Astrocyte (in vitro differentiated cells and primary cell): Measurements from ENCODE around the gene SYNPO2. TPM values are rescaled to one million over a fixed set of nuclear protein-coding genes. Genes with fewer than 3 reads are reported as not detected.

Source experiments
- DNase-seq: peaks from one replicate; pipeline ENCODE4 v3.0.0-alpha.2; 2010; ENCODE audit warnings: low read depth
- FAIRE-seq: peaks from 2 replicates; lab custom pipeline; 2011; peaks lifted over from hg19 to GRCh38; lab: Jason Lieb, UNC
- H2AFZ ChIP-seq: 2 replicates; pipeline ENCODE4 v1.6.0; 2012; ENCODE audit warnings: low read depth, low read length, inconsistent platforms
- H3K27ac ChIP-seq: 2 replicates; pipeline ENCODE4 v1.5.1; 2011; ENCODE audit warnings: low read depth, low read length, inconsistent platforms
- H3K27me3 ChIP-seq: 2 replicates; pipeline ENCODE4 v1.6.0; 2011; ENCODE audit warnings: low read length, inconsistent platforms; ENCODE audit not compliant: insufficient read depth
- H3K36me3 ChIP-seq: 2 replicates; pipeline ENCODE4 v1.5.1; 2011; ENCODE audit warnings: low read length, inconsistent platforms; ENCODE audit not compliant: insufficient read depth
- H3K4me1 ChIP-seq: 2 replicates; pipeline ENCODE4 v1.5.1; 2011; ENCODE audit warnings: low read length, inconsistent platforms; ENCODE audit not compliant: insufficient read depth
- H3K4me2 ChIP-seq: 2 replicates; pipeline ENCODE4 v1.6.0; 2012; ENCODE audit warnings: low read length, inconsistent platforms
- H3K4me3 ChIP-seq: 2 replicates; pipeline ENCODE4 v1.5.1; 2011; ENCODE audit warnings: low read depth, mild to moderate bottlenecking, low read length, inconsistent platforms; ENCODE audit not compliant: insufficient read depth
- H3K79me2 ChIP-seq: 2 replicates; pipeline ENCODE4 v1.6.0; 2012; ENCODE audit warnings: mild to moderate bottlenecking, low read length, inconsistent platforms; ENCODE audit not compliant: insufficient read depth
- H3K9ac ChIP-seq: 2 replicates; pipeline ENCODE4 v1.6.0; 2012; ENCODE audit warnings: mild to moderate bottlenecking, low read length, inconsistent platforms
- H3K9me3 ChIP-seq: 2 replicates; pipeline ENCODE4 v1.5.1; 2012; ENCODE audit warnings: low read depth, mild to moderate bottlenecking, low read length, inconsistent platforms; ENCODE audit not compliant: insufficient read depth
- H4K20me1 ChIP-seq: 2 replicates; pipeline ENCODE4 v1.6.0; 2012; ENCODE audit warnings: low read length, inconsistent platforms; ENCODE audit not compliant: insufficient read depth
- H3K27ac Mint-ChIP-seq: one replicate; pipeline ENCODE4 v1.8.0; 2021; ENCODE audit warnings: mild to moderate bottlenecking, mixed read lengths; ENCODE audit not compliant: unreplicated experiment
- H3K27me3 Mint-ChIP-seq: one replicate; pipeline ENCODE4 v1.8.0; 2021; ENCODE audit warnings: low read depth, mixed read lengths; ENCODE audit not compliant: unreplicated experiment
- H3K36me3 Mint-ChIP-seq: one replicate; pipeline ENCODE4 v1.8.0; 2021; ENCODE audit warnings: low read depth, mixed read lengths; ENCODE audit not compliant: unreplicated experiment
- H3K4me1 Mint-ChIP-seq: one replicate; pipeline ENCODE4 v1.8.0; 2021; ENCODE audit warnings: low read depth, mixed read lengths; ENCODE audit not compliant: unreplicated experiment
- H3K4me3 Mint-ChIP-seq: one replicate; pipeline ENCODE4 v1.8.0; 2021; ENCODE audit warnings: mild to moderate bottlenecking, moderate library complexity, mixed read lengths; ENCODE audit not compliant: unreplicated experiment
- H3K9me3 Mint-ChIP-seq: one replicate; pipeline ENCODE4 v1.8.0; 2021; ENCODE audit warnings: mild to moderate bottlenecking, mixed read lengths; ENCODE audit not compliant: unreplicated experiment
- CTCF ChIP-seq: IDR thresholded peaks from 2 replicates; pipeline ENCODE4 v1.5.1; 2011; ENCODE audit warnings: low read depth, mild to moderate bottlenecking, inconsistent platforms, low read length, moderate library complexity; ENCODE audit not compliant: insufficient read depth
- EZH2 ChIP-seq: IDR thresholded peaks from 2 replicates; pipeline ENCODE4 v1.6.1; 2012; ENCODE audit warnings: mild to moderate bottlenecking, low read length, inconsistent platforms; ENCODE audit not compliant: insufficient read depth
- total RNA-seq: library from RNA; stranded (reverse); gene quantifications from 2 replicates; pipeline ENCODE4 v1.2.1, GENCODE V29; 2021

SYNPO2 gene
- total RNA-seq, 1 donor from 2014 or later, result 4.2 TPM

- Histone ChIP-seq H3K79me2 (no peaks in the 10 kb centered on the region), H2AFZ (no peak overlapping the region), H3K27ac (no peak overlapping the region), H3K4me2 (no peak overlapping the region), H4K20me1 (no peaks in the 10 kb centered on the region), H3K9ac (no peak overlapping the region), H3K4me3 (no peak overlapping the region), H3K4me1 (no peaks in the 10 kb centered on the region), H3K27me3 (no peaks in the 10 kb centered on the region), H3K36me3 (no peaks in the 10 kb centered on the region), H3K9me3 (no peaks in the 10 kb centered on the region)
- DNase-seq (no peak), FAIRE-seq (no peak)
- Mint-ChIP-seq H3K4me3 (no peak overlapping the region), H3K4me1 (peaks cover 6% of the 10 kb centered on the region), H3K9me3 (no peaks in the 10 kb centered on the region), H3K27me3 (no peaks in the 10 kb centered on the region), H3K27ac (no peak overlapping the region), H3K36me3 (no peaks in the 10 kb centered on the region)
- TF ChIP-seq CTCF, result no peak
- TF ChIP-seq EZH2, result no peak
These were observed 122.9 kb downstream of the SYNPO2 start for GRCh38 chr4:119011607-119011988.

GRCh38 chr4:119014658-119015057, 126.0 kb downstream of the SYNPO2 start:
- H3K27ac Mint-ChIP-seq, result no peak overlapping the region
- DNase-seq, result no peak
- no peaks in the 10 kb centered on the region for H4K20me1 ChIP-seq

More at GRCh38 chr4:119014658-119015057, 126.0 kb downstream of the SYNPO2 start:
- Histone ChIP-seq H3K9ac (no peak overlapping the region), H3K79me2 (no peaks in the 10 kb centered on the region), H3K9me3 (no peaks in the 10 kb centered on the region), H3K27ac (no peak overlapping the region), H3K27me3 (no peaks in the 10 kb centered on the region), H2AFZ (no peak overlapping the region), H3K4me3 (no peak overlapping the region), H3K36me3 (no peaks in the 10 kb centered on the region), H3K4me2 (no peak overlapping the region), H3K4me1 (no peaks in the 10 kb centered on the region)
- TF ChIP-seq EZH2 (no peak), CTCF (no peak)
- H3K9me3 Mint-ChIP-seq, result peaks cover 1% of the 10 kb centered on the region
- peaks cover 7% of the 10 kb centered on the region for H3K4me1 Mint-ChIP-seq
- H3K27me3 Mint-ChIP-seq, result no peaks in the 10 kb centered on the region
- no peaks in the 10 kb centered on the region for H3K36me3 Mint-ChIP-seq
- H3K4me3 Mint-ChIP-seq, result no peak overlapping the region
- FAIRE-seq, result no peak
